HG03469 (cell line): ENCODE results near the gene RTF2.
"Not testable (repeated sequence)": the region's sequence is repeated elsewhere in the genome, so short reads cannot be mapped to it uniquely, and the experiment has no call there.

Experiments used
- ATAC-seq: cut with Tn5 transposase; IDR thresholded peaks from one replicate; pipeline ENCODE4 v1.9.1; 2021; ENCODE audit warnings: mild to moderate bottlenecking, moderate library complexity, moderate number of reproducible peaks; ENCODE audit not compliant: unreplicated experiment

RTF2 gene

GRCh38 chr20:56469077-56469449, 636 bp downstream of the RTF2 start:
- ATAC-seq, result no peak

DNA sequence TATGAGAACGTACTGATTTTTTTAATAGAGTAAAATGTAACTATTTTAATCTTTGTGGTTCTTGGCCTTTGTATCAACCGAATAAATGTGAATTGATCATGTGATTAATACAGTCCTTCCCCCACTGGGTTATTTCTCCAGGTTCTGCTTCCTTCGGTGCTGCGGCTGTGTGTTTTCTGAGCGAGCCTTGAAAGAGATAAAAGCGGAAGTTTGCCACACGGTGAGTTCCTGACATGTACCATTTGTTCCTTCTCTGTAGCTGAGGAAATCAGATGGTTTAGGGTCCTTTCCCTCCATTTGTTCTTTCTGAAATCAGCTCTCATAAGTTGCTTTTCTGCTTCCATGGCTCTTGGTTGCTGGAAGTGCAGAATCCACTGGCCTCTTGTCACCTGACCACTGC, 15.5 kb downstream of the RTF2 start:
- no peak for ATAC-seq

DNA sequence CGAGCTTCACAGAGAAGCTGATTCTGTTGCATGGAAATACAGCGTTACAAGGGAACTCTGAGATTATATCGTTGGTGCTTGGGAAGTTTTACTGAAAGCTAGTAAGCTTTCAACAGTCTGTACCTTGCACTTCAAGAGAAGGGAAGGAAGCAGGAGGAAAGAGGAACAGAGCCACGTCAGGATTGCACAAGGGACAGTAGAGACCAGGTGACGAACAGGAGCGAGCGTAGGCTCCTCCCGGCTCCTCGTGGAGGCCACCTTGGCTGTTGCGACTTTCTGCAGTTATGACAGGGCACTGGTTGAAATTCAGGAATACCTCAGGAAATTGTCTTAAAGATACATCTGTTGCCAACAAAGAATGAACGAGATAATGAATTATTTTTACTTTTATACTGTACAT, 18.8 kb downstream of the RTF2 start:
- ATAC-seq, result no peak

DNA sequence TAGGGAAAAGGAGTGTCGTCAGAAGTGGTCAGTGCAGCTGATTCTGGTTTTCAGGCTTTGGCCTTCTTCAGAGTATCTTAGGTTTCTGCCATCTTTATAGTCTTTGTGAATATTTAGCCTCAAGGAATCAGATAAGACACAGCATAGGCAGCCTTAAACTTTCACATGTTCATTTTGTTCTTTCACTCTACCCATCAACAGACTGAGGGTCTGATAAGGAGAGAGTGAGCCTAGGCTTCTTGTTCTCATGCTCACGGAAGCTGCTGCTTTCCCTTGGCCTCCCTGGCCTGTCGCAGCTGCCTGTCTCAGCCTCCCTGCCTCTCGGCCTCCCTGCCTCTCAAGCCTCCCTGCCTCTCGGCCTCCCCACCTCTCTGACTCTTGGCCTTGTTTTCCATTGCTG, 20.1 kb downstream of the RTF2 start:
- ATAC-seq, result no peak

DNA sequence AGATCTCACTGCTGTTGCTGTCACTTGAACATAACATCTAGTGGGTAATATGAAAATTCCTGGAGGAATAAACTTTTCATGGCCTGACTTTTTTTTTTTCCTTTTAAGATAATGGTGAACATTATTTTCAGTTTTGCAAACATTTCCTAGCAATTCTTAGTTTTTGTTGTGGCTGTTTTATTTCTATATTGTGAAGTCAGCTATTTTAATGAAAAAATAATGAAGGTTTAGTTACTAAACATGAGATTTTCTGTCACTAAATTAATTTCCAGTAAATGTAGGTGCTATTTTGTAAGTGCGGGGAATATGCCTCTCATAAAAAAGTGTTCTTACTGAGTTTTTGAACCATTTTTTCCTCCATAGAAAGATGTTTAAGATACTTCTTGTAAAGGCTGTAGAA, 32.7 kb downstream of the RTF2 start:
- no peak for ATAC-seq

GRCh38 chr20:56503916-56504315, 35.5 kb downstream of the RTF2 start:
- no peak for ATAC-seq

GRCh38 chr20:56504373-56505005, 36.1 kb downstream of the RTF2 start:
- ATAC-seq, result no peak

DNA sequence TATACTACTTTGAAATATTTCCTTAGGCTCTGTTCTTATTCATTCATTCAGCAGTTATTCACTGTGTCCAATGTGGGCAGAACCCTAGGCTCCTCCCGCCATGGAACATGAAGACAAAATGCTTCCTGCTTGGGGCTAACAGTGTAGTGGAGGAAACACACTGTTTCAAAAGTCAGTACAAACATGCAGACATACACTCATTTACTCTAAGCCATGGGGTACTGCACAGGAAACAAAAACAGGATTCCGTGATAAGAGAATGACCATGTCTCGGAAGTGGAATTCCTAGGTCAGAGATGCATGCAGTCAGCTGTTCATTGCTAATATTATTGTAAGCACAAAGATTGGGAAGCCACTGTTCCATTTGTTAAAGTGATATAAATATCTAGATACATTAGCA, 37.7 kb downstream of the RTF2 start:
- no peak for ATAC-seq

DNA sequence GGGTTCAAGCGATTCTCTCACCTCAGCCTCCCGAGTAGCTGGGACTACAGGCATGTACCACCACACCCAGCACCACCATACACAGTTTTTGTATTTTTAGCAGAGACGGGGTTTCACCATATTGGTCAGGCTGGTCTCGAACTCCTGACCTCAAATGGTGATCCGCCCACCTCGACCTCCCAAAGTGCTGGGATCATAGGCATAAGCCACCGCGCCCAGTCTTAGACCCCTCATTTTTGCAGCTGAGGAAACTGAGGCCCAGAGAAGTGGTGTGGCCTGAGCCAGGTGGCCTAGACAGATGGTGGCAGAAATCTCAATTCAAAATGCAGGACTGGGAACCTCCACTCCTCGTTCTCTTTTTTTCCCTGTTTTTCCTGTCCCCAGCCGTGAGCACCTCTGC, 43.5 kb downstream of the RTF2 start:
- ATAC-seq, result no peak

DNA sequence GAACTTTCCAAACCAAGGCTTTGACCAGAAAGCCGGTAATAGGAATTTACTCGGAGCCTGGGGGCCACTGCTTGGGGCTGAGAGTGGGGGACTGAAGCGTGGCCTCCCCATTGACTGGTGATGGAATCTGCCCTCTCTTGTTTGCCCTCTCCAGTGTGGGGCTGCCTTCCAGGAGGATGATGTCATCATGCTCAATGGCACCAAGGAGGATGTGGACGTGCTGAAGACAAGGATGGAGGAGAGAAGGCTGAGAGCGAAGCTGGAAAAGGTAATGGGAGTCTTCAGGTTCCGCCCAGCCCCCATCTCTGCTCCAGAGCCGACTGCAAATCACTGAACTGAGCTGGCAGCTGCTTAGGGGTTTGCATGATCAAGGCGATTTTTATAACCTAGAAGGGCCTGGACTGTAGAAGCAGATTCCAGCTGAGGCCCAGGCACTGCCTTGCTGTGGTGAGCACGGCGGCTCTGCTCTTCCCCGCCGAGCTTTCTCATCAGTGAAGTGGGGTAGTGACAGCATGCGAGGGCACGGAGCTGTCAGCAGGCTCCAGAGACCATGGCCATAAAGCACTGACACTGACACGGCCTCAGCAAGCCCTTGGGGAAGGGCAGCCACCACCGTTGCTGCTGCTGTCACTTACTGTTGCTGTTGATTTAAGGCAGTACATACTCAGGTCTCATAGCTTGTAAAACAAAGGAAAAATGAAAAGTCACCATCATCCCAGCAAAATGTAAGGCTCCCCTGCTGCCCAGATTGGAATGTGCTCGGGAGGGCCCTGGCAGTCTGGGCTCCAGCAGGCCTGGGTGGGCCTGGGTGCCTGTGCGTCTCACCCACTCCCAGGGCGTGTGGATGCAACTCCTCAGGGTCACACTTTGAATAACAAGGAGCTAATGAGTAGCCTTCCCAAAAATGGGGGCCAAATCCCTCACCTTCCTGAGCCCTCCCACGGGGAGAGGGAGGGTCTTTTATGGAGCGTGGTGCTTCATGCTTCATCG, 45.0 kb downstream of the RTF2 start:
- no peak for ATAC-seq

DNA sequence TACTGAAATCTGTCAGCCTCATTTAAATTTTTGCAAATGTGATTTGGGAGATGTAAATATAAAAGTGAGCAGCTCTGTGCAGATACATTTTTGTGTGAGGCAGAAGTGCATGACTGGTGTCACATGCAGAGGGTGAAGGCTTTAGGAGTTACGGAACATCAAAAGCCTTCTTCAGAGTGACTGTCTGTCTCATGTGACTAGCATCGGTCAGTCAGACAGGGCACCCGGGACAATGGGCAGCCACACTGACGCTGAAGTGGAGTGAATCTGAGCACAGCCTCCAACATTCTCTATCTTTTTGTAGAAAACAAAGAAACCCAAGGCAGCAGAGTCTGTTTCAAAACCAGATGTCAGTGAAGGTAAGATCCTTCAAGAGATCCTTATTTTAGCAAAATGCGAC, 48.2 kb downstream of the RTF2 start:
- ATAC-seq, result no peak

- no peak for ATAC-seq
Observed at GRCh38 chr20:56517211-56517610, 48.8 kb downstream of the RTF2 start.

DNA sequence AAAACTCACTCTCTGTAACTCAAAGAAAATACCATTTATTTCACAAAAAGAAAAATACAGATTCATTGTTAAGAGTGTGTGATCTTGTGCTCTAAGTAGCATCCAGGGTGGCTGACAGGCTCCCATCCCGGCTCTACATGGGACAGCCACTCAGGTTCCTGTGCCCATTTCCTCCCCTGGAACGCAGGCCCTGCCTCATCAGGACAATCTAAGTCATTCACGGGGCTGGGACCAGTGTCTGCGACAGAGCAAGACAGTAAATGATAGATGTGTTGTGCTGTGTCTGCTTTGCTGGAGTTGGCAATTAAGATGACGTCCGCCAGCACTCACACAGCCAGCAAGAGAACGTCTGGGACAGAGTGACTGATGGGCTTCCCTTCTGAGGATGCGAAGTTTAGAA, 49.2 kb downstream of the RTF2 start:
- no peak for ATAC-seq

GRCh38 chr20:56518126-56518525, 49.7 kb downstream of the RTF2 start:
- no peak for ATAC-seq

DNA sequence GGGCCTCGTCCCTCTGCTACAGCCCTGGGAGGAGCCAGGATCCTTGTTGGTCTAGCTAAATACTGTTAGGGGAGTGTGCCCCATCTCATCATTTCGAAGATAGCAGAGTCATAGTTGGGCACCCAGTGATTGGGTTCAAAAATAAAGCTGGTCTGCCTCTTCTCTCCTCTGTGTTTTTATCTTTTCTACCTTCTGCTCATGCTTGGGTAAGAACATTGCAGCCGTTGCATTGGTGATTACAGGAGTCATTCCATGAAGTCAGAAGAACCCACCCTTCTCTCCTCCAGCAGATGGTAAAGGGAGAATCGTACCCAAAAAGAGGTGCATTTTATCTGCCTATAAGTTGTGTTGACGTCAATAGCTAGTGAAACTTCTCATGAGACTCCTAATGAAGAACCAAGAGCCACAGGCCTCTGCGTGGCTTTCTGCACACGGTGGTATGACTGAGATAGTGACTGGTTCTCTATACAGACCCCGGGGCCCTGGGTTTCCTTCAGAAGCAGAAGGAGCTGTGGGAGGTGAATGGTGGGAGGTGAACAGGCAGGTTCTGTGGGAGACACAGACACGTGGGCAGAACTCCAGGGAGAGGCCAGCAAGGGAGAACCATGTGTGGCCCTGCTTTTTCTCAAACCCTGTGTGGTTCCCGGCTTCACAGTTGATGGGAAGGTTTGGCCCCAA, 50.4 kb downstream of the RTF2 start:
- ATAC-seq, result no peak

- ATAC-seq, result no peak
Observed at GRCh38 chr20:56519551-56519950, 51.1 kb downstream of the RTF2 start.

GRCh38 chr20:56520180-56520579, 51.8 kb downstream of the RTF2 start:
- ATAC-seq, result no peak

DNA sequence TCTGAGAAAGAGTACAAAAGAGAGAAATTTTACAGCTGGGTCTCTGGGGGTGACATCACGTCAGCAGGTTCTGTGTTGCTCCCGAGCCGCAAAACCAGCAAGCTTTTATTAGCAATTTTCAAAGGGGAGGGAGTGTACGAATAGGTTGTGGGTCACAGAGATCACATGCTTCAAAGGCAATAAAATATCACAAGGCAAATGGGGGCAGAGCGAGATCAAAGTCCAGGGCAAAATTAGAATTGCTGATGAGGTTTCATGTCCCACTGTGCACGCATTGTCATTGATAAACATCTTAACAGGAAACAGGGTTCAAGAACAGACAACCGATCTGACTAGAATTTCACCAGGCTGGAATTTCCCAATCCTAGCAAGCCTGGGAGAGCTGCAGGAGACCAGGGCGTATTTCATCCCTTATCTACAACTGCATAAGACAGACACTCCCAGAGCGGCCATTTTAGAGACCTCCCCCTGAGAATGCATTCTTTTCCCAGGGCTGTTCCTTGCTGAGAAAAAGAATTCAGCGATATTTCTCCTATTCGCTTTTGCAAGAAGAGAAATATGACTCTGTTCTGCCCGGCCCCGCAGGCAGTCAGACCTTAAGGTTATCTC, 52.4 kb downstream of the RTF2 start:
- ATAC-seq, result not testable (repeated sequence)

DNA sequence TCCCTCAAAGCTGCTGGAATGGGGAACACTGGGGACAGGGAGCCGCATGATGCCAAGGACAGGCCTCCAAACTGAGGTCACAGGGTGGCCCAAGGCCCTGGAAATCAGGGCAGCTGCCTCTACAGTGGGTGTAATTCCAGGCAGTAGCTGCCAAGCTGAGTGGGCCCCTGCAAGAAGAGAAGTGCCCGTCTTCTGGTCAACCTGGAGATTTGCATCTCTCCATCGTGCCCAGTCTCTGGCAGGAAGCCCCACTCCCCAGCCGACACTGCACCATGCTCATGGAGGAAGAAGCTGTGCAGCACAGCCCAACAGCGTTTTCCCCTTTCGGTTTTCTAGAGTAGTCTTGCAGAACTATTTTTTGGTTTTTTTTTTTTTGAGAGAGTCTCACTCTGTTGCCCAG, 53.9 kb downstream of the RTF2 start:
- no peak for ATAC-seq

DNA sequence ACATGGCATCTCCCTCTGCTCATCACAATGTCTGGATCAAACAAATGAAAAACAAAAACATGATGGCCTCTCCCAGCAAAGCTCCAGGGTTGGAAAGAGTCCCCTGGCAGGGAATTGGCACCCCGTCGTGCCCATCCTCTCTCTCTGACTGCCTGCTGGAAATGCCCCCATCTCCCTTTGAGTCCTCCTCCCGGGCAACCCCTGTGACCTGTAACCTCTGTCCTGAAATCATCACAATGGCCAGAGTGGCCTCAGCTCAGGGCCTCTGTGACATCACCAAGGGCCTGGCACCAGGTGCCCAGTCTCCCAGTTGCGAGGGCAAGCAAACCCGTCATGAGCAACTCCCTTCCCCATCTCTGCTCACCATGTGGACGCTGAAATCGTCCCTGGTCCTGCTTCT, 56.0 kb downstream of the RTF2 start, which contains the start of gene FAM209A:
Gene FAM209A (plus strand): TSS at position 301 of the 400 bp plus-strand sequence. CDS start 65 bp downstream, at position 366.
- ATAC-seq, result not testable (repeated sequence)

GRCh38 chr20:56527521-56527920, 59.1 kb downstream of the RTF2 start:
- ATAC-seq, result no peak
